GM19455 (cell line): ENCODE measurements around the gene C20orf144.

ENCODE experiments used
- ATAC-seq: cut with Tn5 transposase; IDR thresholded peaks from one replicate; pipeline ENCODE4 v1.9.1; 2021; ENCODE audit not compliant: unreplicated experiment

The C20orf144 gene

DNA sequence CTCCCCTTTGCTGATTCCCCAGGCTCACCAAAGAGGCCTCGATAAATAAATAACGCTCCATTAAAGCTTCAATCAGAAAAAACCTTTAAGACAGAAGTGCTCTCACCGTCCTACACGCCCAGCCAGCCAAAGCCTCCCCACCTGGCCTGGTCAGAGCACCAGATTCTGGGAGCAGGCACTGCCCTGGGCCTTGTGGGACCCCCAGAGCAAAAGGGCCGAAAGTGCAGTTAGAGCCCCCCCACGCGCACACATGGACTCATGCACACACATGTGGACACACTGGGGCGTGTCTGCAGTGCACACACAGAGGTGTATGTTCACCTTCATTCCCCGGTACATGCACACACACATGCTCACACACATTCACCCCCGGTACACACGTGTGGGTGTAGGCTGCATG lies 14.0 kb downstream of the C20orf144 start:
- no peak for ATAC-seq

DNA sequence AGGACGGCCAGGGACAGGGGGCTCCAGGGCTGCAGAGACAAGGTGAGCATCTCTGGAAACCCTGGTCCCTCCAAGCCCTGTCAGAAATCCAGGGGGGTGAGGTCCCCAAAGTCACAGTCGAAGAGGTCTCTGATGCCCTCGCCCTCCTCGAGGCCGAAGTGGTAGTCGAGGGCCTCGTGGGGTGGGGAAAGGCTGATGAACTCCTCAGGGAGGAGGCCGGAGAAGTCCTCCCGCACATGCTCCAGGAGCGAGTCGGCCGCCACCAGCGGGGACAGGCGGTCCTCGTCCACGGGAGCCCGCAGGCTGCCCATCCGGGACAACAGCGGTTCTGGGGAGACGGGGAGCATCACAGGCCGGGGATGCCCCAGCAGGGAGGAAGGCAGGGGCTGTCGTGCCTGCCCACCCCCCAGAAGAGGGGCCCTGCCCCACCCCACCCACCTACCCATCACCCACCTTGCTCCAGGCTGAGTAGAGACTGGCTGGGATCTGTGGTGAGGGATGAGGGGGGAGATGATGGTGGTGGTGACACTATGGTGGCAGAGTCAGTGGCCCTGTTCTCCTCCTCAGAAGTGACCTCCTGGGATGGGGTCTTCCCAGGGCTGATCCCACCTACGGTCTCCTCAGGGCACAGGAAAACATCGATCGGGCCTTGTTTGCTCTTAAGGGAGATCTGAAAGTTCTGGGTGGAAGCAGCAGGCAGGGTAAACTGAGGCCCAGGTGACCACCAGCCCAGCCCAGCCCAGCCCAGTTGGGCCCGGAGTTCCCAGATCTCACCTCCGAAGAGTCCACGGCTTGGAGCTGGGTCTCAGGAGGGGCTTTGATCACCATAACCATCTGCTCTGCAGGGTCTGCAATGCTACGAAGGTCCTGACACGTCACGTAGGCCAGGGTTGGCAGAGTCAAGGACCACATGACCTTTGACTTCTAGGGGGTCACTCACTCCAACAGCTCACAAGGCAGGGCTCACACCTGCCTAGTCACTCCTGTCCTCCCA lies 14.8 kb downstream of the C20orf144 start:
- ATAC-seq, result no peak

DNA sequence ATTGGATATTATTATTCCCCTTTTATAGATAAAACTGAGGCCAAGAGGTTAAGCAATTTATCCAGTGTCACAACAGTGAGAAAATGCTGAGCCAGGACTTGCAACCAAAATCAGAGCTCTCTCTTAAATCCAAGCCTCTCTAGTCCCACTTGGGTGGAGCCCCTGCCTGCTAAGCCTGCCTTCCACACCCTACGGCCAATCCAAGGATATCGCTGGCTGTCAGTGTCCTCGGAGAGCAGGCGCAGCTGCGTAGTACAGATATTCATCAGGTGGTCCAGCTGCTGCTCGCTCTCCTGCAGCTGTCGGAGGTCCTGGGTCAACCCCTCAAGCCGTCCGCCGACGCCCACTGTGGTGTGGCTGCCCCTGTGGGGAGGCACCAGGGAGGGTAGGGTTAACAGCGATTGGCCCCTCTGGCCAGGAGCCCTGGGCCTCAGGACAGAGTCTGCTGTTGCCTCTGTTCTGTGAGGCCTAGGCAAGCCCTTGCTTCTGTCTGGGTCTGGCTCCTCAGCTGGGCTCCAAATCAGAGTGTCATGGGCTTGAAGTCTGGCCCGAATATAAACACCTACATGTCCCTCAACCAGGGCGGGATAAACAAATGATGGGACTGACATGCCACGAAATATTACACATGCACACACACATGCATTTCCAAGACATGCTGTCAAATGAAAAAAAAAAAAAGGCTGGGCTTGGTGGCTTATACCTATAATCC lies 16.0 kb downstream of the C20orf144 start:
- no peak for ATAC-seq

DNA sequence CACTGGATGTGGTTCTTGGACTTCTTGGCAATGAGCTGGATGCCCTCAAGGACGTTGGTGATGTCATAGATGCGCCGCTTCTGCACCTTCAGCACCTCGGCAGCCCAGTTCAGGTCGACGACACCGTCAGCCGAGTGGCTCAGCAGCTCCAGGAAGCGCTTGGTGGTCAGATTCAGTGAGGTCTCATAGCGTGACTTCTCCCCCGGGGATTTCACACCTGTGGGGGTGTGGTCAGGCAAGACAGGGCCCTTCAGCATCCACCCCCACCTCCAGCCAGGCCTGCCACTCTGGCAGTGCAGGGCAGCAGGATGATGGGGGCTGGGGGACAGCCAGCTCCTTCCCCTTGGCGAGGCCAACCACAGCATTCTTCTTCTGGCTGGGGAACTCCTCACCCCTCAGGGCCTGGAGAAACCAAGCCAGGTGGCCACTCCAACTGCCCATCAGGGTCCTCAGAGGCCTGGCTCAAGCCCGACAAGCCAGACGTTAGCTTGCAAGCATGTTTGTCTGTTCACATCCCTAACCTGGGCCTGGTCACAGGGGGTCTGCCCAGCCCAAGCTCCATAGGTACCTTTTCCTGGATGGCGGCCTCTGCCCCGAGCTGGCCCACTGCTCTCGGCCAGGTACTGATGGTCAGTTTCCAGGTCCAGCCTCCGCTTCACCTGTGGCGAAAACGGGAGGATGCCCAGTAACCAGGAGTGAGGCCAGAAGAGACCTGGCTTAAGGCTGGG lies 17.8 kb downstream of the C20orf144 start:
- ATAC-seq, result no peak

DNA sequence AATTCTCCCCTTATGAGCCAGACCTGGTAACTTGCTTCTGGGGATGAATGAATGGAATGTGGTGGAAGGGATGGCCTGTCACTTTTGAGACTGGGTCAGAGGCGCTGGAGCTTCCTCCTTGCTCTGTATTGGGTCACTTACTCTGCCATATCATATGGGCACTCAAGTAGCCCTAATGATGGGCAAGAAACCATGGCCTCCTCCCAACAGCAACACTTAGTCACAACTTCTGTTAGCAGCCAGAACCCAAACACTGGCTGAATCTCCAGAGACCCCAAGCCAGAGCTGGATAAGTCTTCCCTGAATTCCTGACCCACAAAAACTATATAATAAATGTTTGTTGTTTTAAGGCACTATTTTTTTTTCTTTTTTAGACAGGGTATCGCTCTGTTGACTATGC lies 18.6 kb downstream of the C20orf144 start:
- no peak for ATAC-seq

DNA sequence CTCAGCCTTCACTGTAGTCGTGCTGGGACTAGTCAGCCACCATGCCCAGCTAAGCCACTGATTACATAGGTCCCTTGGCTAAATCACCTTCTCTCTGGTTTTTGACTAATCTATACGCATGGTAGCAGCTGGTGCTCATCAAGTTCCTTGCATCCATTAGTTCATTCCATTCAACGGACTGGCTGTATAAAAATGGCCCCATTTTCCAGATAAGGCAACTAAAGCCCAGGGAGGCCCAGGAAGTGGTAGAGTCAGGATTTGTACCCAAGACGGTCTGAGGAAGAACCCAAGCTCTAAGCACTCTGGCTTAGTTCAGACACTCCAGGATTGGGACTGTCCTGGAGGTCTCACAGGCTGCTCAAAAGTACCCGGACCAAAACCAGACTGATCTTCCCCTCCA lies 19.2 kb downstream of the C20orf144 start:
- ATAC-seq, result no peak

DNA sequence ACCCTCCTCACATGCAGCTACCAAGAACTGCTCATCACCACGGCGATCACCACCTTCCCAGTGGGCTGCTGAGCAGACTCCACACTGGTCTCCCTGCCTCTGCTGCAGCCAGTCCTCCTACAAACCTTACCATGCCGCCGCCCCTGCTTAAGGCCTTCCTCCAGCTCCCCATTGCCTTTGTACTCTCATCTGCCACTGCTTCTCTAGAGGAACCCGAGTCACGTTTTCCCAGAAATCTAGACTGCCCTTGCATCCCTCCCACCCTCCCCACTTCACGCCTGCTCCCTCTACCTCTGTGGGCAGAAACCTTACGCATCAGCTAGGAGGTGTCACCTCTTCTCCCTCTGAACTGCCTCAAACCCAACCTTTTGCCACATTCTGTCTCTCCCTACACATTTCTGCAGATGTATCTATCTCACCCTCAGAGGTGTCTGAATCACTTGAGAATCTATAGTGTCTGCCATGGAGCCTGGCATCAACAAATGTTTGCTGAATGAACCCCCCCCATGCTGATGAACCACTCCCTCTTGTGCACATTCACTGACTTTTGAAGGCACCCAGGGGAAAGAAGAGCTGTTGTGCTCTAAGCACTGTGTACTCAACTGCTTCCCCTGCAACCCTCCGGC lies 19.7 kb downstream of the C20orf144 start:
- no peak for ATAC-seq

DNA sequence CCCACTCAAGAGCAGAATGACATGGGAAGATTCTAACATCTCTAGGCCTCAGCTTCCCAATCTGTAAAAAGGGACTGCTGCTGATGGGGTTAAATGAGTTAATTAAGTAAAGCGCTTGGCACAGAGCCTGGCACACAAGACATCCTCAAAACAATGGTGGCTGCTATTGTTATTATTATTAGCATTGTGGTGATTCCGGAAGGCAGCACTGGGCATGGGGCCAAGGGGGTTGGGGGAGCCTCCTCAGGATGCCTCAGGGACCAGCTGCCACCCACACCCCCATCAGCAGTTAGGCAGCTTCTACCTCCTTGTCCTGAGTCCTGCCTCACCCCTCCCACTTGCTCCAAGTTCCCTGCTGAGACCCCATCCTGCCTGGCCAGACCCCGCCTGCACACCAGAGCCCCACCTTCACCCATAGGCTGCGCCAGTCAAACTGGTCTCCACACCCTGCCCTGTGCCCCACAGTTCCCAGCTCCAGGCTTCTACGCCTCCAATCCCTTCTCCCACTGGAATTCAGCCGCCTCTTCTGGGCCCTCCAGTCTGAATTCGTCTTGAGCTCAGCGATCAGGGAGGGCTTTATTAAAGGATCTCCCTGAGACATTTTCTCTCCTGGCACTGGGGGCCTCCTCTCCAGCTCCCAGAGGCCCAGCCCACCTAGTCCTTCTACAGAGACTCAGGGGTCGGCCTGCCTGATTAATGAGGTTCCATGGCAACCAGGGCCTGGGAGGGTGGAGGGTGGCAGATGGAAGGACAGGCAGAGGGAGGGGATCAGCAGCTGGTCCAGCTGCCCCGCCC lies 22.6 kb downstream of the C20orf144 start:
- ATAC-seq, result no peak

DNA sequence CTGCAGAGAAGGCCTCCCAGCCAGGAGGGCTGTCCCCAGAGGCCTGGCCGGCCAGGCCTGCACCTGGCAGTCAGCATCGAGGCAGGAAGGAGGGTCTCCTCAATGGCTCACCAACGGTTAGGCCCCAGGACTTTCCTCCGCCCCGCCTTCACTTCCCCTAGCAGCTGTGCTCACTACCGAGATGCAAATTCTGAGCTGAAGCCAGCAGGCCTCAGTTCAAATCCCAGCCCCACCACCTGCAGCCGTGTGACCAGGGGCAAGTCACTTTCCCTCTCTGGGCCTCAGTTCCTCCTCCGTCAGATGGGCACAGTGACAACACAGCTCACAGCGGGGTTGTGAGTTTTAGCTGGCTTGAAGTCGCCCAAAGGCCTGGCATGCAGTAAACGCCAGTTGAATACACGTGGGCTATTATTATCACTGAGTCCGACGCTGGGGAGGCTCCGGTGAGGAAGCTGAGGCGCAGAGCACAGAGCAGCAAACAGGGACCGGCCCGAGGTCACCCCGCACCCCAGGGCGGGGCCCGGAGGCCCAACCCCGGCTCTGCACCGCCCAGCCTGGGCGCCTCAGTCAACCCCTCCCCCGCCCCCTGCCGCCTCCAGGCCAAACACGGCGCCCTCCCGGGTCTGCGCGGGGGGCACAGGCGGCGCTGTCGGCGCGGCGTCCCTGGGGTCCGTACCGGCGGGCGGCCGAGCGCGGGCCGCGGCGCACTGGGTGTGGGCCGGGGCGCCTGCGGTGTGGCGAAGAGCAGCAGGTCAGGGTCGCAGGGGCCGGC lies 23.4 kb downstream of the C20orf144 start:
- peak; percentile 49 for ATAC-seq

DNA sequence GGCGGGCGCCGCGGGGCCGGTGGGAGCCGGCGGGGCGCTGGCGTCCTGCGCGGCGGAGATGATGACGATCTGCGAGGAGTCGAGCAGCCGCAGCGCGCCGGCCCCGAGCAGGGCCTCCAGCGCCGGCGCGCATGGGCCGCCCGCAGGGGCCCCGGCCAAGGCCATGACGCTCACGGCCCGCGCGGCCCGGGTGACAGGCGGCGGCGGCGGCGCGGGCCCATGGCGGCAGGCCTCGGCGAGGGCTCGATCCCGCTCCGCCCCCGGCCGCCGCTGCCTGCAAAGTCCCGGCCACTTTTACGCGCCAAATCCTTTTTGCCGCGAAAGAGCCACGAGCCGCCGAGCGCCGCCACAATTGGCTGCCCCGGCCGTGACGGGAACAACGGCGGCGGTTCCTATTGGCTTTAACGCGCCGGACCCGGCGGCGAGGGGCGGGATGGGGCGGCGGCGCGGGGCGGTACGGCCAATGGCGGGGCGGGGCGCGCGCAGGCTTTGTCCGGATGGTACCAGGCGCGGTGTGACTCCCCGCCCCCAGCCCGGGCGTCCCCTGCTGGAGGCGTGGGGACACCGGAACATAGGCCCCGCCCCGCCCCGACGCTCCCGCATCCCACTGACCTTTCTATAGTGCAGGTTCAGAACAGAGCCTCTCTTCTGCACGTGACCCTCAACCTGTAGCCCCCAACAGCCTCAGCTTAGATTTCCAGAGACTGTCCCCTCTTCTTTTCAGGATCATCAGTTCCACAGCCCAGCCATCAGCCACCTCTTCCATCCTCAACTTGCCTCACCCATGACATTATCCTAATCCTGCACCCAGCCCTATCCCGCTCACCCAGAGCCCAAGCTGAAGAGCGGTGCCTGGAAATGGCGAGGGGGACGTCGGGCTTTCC lies 24.2 kb downstream of the C20orf144 start, which contains the start of gene E2F1:
Gene E2F1, minus strand, starts transcription at position 286 of the 884 bp plus-strand sequence. Its CDS starts 121 bp downstream, at position 165.
- ATAC-seq, result peak; percentile 90

DNA sequence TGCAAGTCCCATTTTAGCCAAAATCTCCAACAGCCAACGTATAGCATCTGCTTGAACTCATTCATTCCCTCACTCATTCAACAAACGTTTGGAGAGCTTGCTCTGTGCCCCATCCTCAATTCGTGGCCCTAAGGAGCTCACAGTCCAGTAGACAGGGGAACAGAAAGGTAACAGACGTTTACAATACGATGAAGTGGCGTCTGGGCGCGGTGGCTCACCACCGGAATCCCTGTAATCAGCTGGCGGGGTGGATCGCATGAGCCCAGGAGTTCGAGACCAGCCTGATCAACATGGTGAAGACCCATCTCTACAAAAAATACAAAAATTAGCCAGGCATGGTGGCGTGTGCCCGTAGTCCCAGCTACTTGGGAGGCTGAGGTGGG lies 24.8 kb downstream of the C20orf144 start:
- no peak for ATAC-seq

DNA sequence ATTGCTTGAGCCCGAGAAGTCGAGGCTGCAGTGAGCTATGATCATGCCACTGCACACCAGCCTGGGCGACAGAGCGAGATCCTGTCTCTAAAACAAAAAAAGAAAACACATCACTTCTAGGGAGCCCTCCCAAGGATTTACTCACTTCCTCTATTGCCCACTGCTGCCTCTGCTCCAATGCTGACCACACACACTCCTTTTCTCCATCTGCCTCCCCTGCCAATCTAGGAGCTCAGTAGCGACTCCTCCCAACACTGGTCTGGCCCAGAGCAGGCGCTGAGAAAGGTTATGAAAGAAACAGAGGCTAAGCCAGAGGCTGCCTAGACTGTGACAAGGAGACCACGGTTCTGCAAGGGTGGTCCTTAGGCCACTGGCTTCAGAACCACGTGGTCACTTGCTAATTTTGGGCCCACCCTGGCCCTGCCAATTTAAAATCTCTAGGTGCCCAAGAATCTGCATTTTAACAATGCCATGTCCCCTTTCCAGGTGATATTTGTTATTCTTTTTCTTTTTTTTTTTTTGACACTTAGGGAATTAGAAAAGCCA lies 25.3 kb downstream of the C20orf144 start:
- ATAC-seq, result no peak

DNA sequence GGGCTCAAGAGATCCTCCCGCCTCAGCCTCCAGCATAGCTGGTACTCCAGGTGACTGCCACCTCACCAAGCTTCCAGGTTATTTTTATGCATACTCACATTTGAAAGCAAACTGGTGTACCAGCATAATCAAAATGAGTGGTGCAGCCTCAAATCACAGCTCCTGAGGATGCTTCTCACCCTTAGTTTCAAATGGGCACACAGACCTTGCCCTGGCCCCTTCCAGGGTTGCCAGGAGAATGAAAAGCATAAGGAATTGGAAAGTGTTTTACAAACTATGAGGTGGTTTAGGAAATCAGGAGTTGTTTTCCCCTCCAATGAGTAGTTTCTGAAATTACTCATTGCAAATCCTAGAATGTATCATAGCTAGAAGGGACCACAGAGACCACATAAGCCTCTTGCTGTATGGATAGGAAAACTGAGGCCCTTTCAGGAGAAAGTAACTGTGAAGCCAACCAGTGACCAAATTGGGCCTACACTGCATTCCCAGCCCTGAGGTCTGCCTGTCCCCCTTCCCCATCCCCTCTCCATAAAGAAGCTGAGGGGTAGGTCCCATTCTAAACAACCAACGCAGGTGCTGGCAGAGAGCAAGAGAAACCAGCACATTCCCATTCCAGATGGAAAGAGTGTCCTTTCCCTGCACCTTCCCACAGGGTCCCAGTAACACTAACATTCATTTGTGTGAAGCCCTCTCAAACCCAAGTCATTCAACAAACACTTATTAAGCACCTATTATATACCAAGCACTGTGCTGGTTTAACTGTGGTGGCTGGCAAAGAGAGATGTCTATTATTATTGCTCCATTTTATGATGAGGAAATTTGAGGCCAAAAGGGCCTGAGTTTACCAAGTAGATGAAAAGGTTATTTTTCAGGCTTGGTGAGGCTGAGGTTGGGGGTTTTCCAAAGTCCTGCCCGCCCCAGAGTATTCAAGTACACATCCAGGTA lies 26.1 kb downstream of the C20orf144 start:
- no peak for ATAC-seq

DNA sequence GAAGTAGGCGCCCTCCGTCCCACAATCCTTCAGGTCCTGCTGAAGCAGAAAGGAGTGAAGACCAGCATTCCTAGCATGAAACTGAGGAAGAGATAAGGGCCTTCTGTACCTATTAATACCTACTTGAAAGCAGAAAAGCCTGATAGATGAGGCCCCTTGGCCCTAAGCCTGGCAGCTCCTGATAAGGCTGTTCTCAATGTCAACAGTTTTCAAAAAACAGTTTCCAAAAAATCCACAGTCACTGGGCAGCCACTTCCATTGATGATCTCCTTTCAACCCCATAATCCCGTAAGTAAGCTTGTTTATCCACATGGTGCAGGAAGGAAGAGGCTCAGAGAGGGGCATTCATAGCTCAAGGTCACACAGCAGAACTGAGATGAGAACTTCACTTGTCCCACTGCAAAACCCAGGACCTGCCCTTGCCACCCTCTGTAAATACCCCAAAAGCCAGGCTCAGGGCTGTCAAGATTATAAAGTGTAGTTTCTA lies 26.9 kb downstream of the C20orf144 start:
- no peak for ATAC-seq

DNA sequence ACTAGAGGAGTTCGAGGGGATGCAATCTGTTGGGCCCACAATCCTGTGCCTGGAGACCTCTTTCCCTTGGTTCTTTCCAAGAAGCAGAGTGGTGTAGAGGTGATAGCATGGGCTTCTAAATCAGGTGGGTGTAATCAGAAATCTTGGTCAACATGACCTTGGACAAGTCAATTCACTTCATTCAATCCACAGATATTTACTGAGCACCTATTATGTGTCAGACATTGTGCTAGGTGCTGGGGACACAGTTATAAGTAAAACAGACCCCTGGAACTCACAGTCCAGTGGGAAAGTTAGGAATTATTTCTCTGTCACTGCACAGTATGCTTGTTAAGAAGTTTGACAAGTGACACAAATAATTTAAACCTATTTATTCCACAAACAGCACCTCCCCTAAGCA lies 27.4 kb downstream of the C20orf144 start:
- no peak for ATAC-seq

DNA sequence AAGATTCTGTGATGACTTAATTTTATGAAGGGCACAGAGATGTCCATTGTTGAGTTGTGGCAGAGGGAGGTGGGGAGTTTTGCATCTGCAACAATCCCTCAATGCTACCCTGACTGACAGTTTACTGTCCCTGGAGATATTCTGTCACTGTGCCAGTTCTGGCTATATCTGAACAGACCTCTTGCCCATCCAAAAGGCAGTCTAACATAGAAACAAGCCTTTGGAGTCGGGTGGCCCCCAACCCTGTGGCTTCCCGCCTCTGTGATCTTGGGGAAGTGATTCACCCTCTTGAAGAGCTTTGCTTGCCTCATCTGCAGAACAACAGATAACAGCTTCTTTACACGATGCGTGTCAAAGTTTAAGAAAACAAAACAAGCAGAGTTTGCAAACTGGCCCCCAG lies 27.8 kb downstream of the C20orf144 start:
- no peak for ATAC-seq

DNA sequence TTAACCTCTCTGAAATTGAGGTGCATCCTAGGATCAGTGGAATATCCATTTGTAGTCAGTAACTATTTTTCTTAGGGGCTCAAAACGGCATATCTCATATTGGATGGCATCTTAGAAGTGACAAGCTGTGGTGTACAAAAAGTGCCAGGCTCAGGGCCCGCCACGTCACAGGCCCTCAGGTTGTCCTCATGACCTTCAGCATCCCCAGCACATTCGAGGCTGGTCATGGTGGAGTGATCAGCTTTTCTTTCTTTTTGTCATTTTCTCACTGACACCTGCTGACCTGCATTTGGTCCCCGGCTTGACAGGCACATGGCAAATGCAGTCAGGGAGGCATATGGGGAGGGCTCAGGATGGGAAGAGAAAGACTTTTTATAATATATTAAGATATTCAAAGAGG lies 31.2 kb downstream of the C20orf144 start:
- no peak for ATAC-seq
